ENCODE measurements around the gene ERC1.

ERC1 gene

DNA sequence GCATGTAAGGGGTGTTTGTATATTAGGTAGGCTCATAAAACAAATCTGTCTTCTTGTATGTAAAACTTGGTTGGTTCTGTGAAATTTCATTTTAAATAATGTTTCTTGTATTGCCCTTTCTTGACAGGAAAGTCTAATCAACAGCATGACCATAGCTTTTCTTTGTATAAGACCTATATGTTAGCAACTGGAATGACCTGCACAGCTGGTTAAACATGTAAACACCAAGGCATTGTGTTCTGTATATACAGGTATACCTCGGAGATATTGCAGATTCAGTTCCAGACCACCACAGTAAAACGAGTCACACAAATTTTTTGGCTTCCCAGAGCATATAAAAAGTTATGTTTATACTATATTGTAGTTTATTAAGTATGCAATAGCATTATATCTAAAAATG, 183.6 kb downstream of the ERC1 start:
- no peak overlapping the region for H2BK15ac ChIP-seq (ENCODE audit: low read depth, poor library complexity, severe bottlenecking)
- H2AFZ ChIP-seq (ENCODE audit: low read depth, low read length): no peak overlapping the region
- no peaks in the 10 kb centered on the region for H3K27me3 ChIP-seq (ENCODE audit: control insufficient read depth in 1 of 2, insufficient read depth in 1 of 2, low read length in 2 of 2)
- no peak overlapping the region for H3K23ac ChIP-seq (ENCODE audit: low read length in 2 of 2)
- no peak overlapping the region for H2BK5ac ChIP-seq (ENCODE audit: low read depth, low read length, poor library complexity, severe bottlenecking)
- H3K4me1 ChIP-seq (ENCODE audit: control insufficient read depth, insufficient read depth, low read depth, low read length): no peaks in the 10 kb centered on the region
- H2BK120ac ChIP-seq (ENCODE audit: low read depth, low read length): no peak overlapping the region
- H3K4me2 ChIP-seq (ENCODE audit: low read length, poor library complexity, severe bottlenecking): no peak overlapping the region
- no peak overlapping the region for H4K8ac ChIP-seq (ENCODE audit: low read length)
- no peak overlapping the region for H3K27ac ChIP-seq (ENCODE audit: low read length, poor library complexity, severe bottlenecking)
- WGBS: no CpG with 5 or more reads among the region's 2 CpGs
- no peak overlapping the region for H4K91ac ChIP-seq (ENCODE audit: low read length)
- peaks cover 2 to 14% of the 10 kb centered on the region in 2 experiments for H3K36me3 ChIP-seq (ENCODE audit: control insufficient read depth in 1 of 2, insufficient read depth in 2 of 2, low read depth in 1 of 2, low read length in 2 of 2)
- H3K79me1 ChIP-seq (replicated peaks; ENCODE audit: low read length, poor library complexity, severe bottlenecking): peaks cover 8% of the 10 kb centered on the region
- no peak overlapping the region for H3K4ac ChIP-seq (ENCODE audit: low read depth in 1 of 2, low read length in 2 of 2)
- H2BK12ac ChIP-seq (ENCODE audit: low read length in 2 of 2): no peak overlapping the region
- no peak for DNase-seq
- H3K14ac ChIP-seq (ENCODE audit: low read length in 2 of 2): no peak overlapping the region
- no peak overlapping the region for H2AK5ac ChIP-seq (ENCODE audit: low read length, severe bottlenecking)
- H3K18ac ChIP-seq (ENCODE audit: low read depth in 1 of 2, low read length in 2 of 2): no peak overlapping the region
- no peak overlapping the region for H3K9ac ChIP-seq (ENCODE audit: low read length)
- no peaks in the 10 kb centered on the region for H3K9me3 ChIP-seq (ENCODE audit: control insufficient read depth, low read length)
- no peak overlapping the region for H3K4me3 ChIP-seq (ENCODE audit: insufficient read depth in 1 of 2, low read depth in 1 of 2, low read length in 2 of 2)

DNA sequence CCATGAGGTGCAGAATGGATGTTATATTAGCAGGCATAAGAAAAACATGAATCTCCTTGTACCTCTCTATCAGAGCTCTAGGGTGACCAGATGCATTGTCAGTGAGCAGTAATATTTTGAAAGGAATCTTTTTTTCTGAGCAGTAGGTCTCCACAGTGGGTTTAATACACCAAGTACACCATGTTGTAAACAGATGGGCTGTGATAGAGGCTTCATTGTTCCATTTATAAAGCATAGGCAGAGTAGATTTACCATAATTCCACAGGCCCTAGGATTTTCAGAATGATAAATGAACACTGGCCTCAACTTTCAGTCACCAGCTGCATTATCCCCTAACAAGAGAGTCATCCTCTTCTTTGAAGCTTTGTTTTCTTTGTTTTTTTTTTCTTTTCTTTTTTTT, 185.2 kb downstream of the ERC1 start:
- H3K4me3 ChIP-seq (ENCODE audit: insufficient read depth in 1 of 2, low read depth in 1 of 2, low read length in 2 of 2): no peak overlapping the region
- H2AFZ ChIP-seq (ENCODE audit: low read depth, low read length): no peak overlapping the region
- H3K9me3 ChIP-seq (ENCODE audit: control insufficient read depth, low read length): no peaks in the 10 kb centered on the region
- no peak overlapping the region for H3K23ac ChIP-seq (ENCODE audit: low read length in 2 of 2)
- H2BK5ac ChIP-seq (ENCODE audit: low read depth, low read length, poor library complexity, severe bottlenecking): no peak overlapping the region
- no peak overlapping the region for H3K18ac ChIP-seq (ENCODE audit: low read depth in 1 of 2, low read length in 2 of 2)
- no peak overlapping the region for H4K8ac ChIP-seq (ENCODE audit: low read length)
- H2AK5ac ChIP-seq (ENCODE audit: low read length, severe bottlenecking): no peak overlapping the region
- no peaks in the 10 kb centered on the region for H3K27me3 ChIP-seq (ENCODE audit: control insufficient read depth in 1 of 2, insufficient read depth in 1 of 2, low read length in 2 of 2)
- H3K79me1 ChIP-seq (replicated peaks; ENCODE audit: low read length, poor library complexity, severe bottlenecking): peaks cover 9% of the 10 kb centered on the region
- no peak overlapping the region for H4K91ac ChIP-seq (ENCODE audit: low read length)
- peaks cover 2 to 25% of the 10 kb centered on the region in 2 experiments for H3K36me3 ChIP-seq (ENCODE audit: control insufficient read depth in 1 of 2, insufficient read depth in 2 of 2, low read depth in 1 of 2, low read length in 2 of 2)
- H3K4me1 ChIP-seq (ENCODE audit: control insufficient read depth, insufficient read depth, low read depth, low read length): no peaks in the 10 kb centered on the region
- DNase-seq: no peak
- no peak overlapping the region for H3K14ac ChIP-seq (ENCODE audit: low read length in 2 of 2)
- no peak overlapping the region for H2BK15ac ChIP-seq (ENCODE audit: low read depth, poor library complexity, severe bottlenecking)
- no peak overlapping the region for H3K9ac ChIP-seq (ENCODE audit: low read length)
- no peak overlapping the region for H2BK12ac ChIP-seq (ENCODE audit: low read length in 2 of 2)
- H3K27ac ChIP-seq (ENCODE audit: low read length, poor library complexity, severe bottlenecking): no peak overlapping the region
- H2BK120ac ChIP-seq (ENCODE audit: low read depth, low read length): no peak overlapping the region
- no peak overlapping the region for H3K4me2 ChIP-seq (ENCODE audit: low read length, poor library complexity, severe bottlenecking)
- H3K4ac ChIP-seq (ENCODE audit: low read depth in 1 of 2, low read length in 2 of 2): no peak overlapping the region

DNA sequence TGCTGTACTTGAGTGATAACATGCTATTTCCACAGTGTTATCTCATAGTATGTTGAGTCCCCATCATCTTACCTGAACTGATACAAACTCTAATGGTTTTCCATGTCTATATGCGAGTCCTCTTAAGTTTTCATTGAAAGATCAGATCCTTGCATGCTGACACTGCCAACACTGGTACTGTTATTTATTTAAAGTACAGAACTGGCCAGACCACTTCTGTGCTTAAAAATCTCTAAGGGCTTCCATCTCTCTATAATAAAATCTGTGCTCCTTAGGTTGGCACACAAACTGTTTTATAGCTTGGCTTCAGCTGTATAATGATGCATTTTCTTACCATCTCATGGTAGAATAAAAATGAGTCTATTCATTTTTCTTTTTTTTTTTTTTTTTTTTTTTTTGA, 188.1 kb downstream of the ERC1 start:
- Histone ChIP-seq H4K8ac (ENCODE audit: low read length) (no peak overlapping the region), H2AK5ac (ENCODE audit: low read length, severe bottlenecking) (no peak overlapping the region), H3K79me1 (replicated peaks; ENCODE audit: low read length, poor library complexity, severe bottlenecking) (peaks cover 5% of the 10 kb centered on the region), H3K4me3 (ENCODE audit: insufficient read depth in 1 of 2, low read depth in 1 of 2, low read length in 2 of 2) (no peak overlapping the region), H3K23ac (ENCODE audit: low read length in 2 of 2) (no peak overlapping the region), H4K91ac (ENCODE audit: low read length) (no peak overlapping the region), H3K9ac (ENCODE audit: low read length) (no peak overlapping the region), H3K4me2 (ENCODE audit: low read length, poor library complexity, severe bottlenecking) (no peak overlapping the region), H3K4ac (ENCODE audit: low read depth in 1 of 2, low read length in 2 of 2) (no peak overlapping the region), H3K27me3 (ENCODE audit: control insufficient read depth in 1 of 2, insufficient read depth in 1 of 2, low read length in 2 of 2) (no peaks in the 10 kb centered on the region), H3K14ac (ENCODE audit: low read length in 2 of 2) (no peak overlapping the region), H2BK5ac (ENCODE audit: low read depth, low read length, poor library complexity, severe bottlenecking) (no peak overlapping the region), H3K36me3 (ENCODE audit: control insufficient read depth in 1 of 2, insufficient read depth in 2 of 2, low read depth in 1 of 2, low read length in 2 of 2) (peaks cover 2 to 42% of the 10 kb centered on the region in 2 experiments), H2BK15ac (ENCODE audit: low read depth, poor library complexity, severe bottlenecking) (no peak overlapping the region), H2BK120ac (ENCODE audit: low read depth, low read length) (no peak overlapping the region), H2BK12ac (ENCODE audit: low read length in 2 of 2) (no peak overlapping the region), H3K27ac (ENCODE audit: low read length, poor library complexity, severe bottlenecking) (no peak overlapping the region), H3K9me3 (ENCODE audit: control insufficient read depth, low read length) (no peaks in the 10 kb centered on the region), H3K18ac (ENCODE audit: low read depth in 1 of 2, low read length in 2 of 2) (no peak overlapping the region), H3K4me1 (ENCODE audit: control insufficient read depth, insufficient read depth, low read depth, low read length) (no peaks in the 10 kb centered on the region), H2AFZ (ENCODE audit: low read depth, low read length) (no peak overlapping the region)
- no peak for DNase-seq
- WGBS: 93% methylated on average over 1 of the region's 1 CpG

DNA sequence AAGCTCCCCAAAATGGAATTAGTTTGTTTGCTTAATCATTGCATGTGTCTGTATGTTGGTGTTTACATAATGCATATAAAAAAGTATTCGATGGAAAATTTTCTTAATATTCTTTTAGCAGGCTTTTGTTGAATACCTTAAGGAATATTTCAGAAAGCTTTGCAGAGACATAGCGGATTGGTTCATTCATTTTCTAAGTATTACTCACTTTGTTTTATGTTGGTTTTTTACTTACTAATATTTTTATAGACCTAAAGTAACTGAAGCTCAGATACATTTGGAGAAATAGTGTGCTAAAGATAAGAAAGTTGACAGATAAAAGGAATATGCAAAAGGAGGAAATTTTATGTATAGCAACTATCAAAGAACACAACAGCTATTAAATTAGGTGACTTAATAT, 191.0 kb downstream of the ERC1 start:
- H2BK12ac ChIP-seq (ENCODE audit: low read length in 2 of 2): no peak overlapping the region
- no peaks in the 10 kb centered on the region for H3K27me3 ChIP-seq (ENCODE audit: control insufficient read depth in 1 of 2, insufficient read depth in 1 of 2, low read length in 2 of 2)
- H2AK5ac ChIP-seq (ENCODE audit: low read length, severe bottlenecking): no peak overlapping the region
- 100% methylated on average over 1 of the region's 2 CpGs for WGBS
- H4K91ac ChIP-seq (ENCODE audit: low read length): no peak overlapping the region
- no peak overlapping the region for H4K8ac ChIP-seq (ENCODE audit: low read length)
- no peak for DNase-seq
- no peak overlapping the region for H2BK5ac ChIP-seq (ENCODE audit: low read depth, low read length, poor library complexity, severe bottlenecking)
- H2BK120ac ChIP-seq (ENCODE audit: low read depth, low read length): no peak overlapping the region
- no peak overlapping the region for H3K4ac ChIP-seq (ENCODE audit: low read depth in 1 of 2, low read length in 2 of 2)
- H3K9ac ChIP-seq (ENCODE audit: low read length): no peak overlapping the region
- H3K18ac ChIP-seq (ENCODE audit: low read depth in 1 of 2, low read length in 2 of 2): no peak overlapping the region
- H3K79me1 ChIP-seq (replicated peaks; ENCODE audit: low read length, poor library complexity, severe bottlenecking): peaks cover 3% of the 10 kb centered on the region
- H3K4me3 ChIP-seq (ENCODE audit: insufficient read depth in 1 of 2, low read depth in 1 of 2, low read length in 2 of 2): no peak overlapping the region
- no peaks in the 10 kb centered on the region for H3K9me3 ChIP-seq (ENCODE audit: control insufficient read depth, low read length)
- H3K4me1 ChIP-seq (ENCODE audit: control insufficient read depth, insufficient read depth, low read depth, low read length): no peaks in the 10 kb centered on the region
- no peak overlapping the region for H2BK15ac ChIP-seq (ENCODE audit: low read depth, poor library complexity, severe bottlenecking)
- H3K36me3 ChIP-seq (ENCODE audit: control insufficient read depth in 1 of 2, insufficient read depth in 2 of 2, low read depth in 1 of 2, low read length in 2 of 2): peaks cover 4 to 60% of the 10 kb centered on the region in 2 experiments
- no peak overlapping the region for H2AFZ ChIP-seq (ENCODE audit: low read depth, low read length)
- H3K27ac ChIP-seq (ENCODE audit: low read length, poor library complexity, severe bottlenecking): no peak overlapping the region
- H3K14ac ChIP-seq (ENCODE audit: low read length in 2 of 2): no peak overlapping the region
- H3K4me2 ChIP-seq (ENCODE audit: low read length, poor library complexity, severe bottlenecking): no peak overlapping the region
- no peak overlapping the region for H3K23ac ChIP-seq (ENCODE audit: low read length in 2 of 2)

Measured in mesenchymal stem cell (in vitro differentiated cells and primary cell).